ENCODE measurements around the gene SOST. TPM values are rescaled to one million over a fixed set of nuclear protein-coding genes. Genes with fewer than 3 reads are reported as not detected.

The SOST gene
- total RNA-seq, 1 donor from 2014 or later = not detected

GRCh38 chr17:43771463-43771862 is 12.9 kb upstream of the SOST start:
- H3K4me1 Mint-ChIP-seq (ENCODE audit: low read depth, unreplicated experiment) = no peaks in the 10 kb centered on the region
- Histone ChIP-seq H3K79me2 (ENCODE audit: insufficient read depth, low read length) (peaks cover 15% of the 10 kb centered on the region), H3K36me3 (ENCODE audit: insufficient read depth, low read length) (peaks cover 36% of the 10 kb centered on the region), H3K27ac (ENCODE audit: low read depth, low read length) (no peak overlapping the region), H4K20me1 (ENCODE audit: insufficient read depth, low read length) (peaks cover 53% of the 10 kb centered on the region), H3K4me1 (ENCODE audit: insufficient read depth, low read length) (no peaks in the 10 kb centered on the region), H3K9me3 (ENCODE audit: insufficient read depth, low read depth, low read length) (no peaks in the 10 kb centered on the region), H3K9ac (ENCODE audit: low read length) (no peak overlapping the region), H3K4me2 (ENCODE audit: low read length) (no peak overlapping the region), H3K4me3 (ENCODE audit: insufficient read depth, low read depth, low read length) (no peak overlapping the region), H3K27me3 (ENCODE audit: insufficient read depth, low read length) (no peaks in the 10 kb centered on the region), H2AFZ (ENCODE audit: low read depth, low read length) (no peak overlapping the region)
- H3K36me3 Mint-ChIP-seq (ENCODE audit: low read depth, unreplicated experiment) = peaks cover 32% of the 10 kb centered on the region
- DNase-seq (ENCODE audit: low read depth) (no peak), FAIRE-seq (no peak)
- H3K9me3 Mint-ChIP-seq (ENCODE audit: unreplicated experiment) = no peaks in the 10 kb centered on the region
- H3K27ac Mint-ChIP-seq (ENCODE audit: unreplicated experiment) = no peak overlapping the region
- H3K4me3 Mint-ChIP-seq (ENCODE audit: unreplicated experiment) = no peak overlapping the region
- no peak for TF ChIP-seq CTCF (IDR thresholded peaks at IDR 0.05; ENCODE audit: insufficient read depth, low read depth, low read length)
- TF ChIP-seq EZH2 (IDR thresholded peaks at IDR 0.05; ENCODE audit: insufficient read depth, low read length) = no peak
- H3K27me3 Mint-ChIP-seq (ENCODE audit: low read depth, unreplicated experiment) = no peaks in the 10 kb centered on the region

- Mint-ChIP-seq H3K36me3 (ENCODE audit: low read depth, unreplicated experiment) (peaks cover 32% of the 10 kb centered on the region), H3K4me3 (ENCODE audit: unreplicated experiment) (no peak overlapping the region), H3K4me1 (ENCODE audit: low read depth, unreplicated experiment) (no peaks in the 10 kb centered on the region), H3K27ac (ENCODE audit: unreplicated experiment) (no peak overlapping the region), H3K9me3 (ENCODE audit: unreplicated experiment) (no peaks in the 10 kb centered on the region), H3K27me3 (ENCODE audit: low read depth, unreplicated experiment) (no peaks in the 10 kb centered on the region)
- Histone ChIP-seq H3K9me3 (ENCODE audit: insufficient read depth, low read depth, low read length) (no peaks in the 10 kb centered on the region), H3K4me2 (ENCODE audit: low read length) (no peak overlapping the region), H3K4me1 (ENCODE audit: insufficient read depth, low read length) (no peaks in the 10 kb centered on the region), H3K9ac (ENCODE audit: low read length) (no peak overlapping the region), H3K4me3 (ENCODE audit: insufficient read depth, low read depth, low read length) (no peak overlapping the region), H3K27me3 (ENCODE audit: insufficient read depth, low read length) (no peaks in the 10 kb centered on the region), H4K20me1 (ENCODE audit: insufficient read depth, low read length) (peaks cover 49% of the 10 kb centered on the region), H2AFZ (ENCODE audit: low read depth, low read length) (no peak overlapping the region), H3K79me2 (ENCODE audit: insufficient read depth, low read length) (peaks cover 10% of the 10 kb centered on the region), H3K27ac (ENCODE audit: low read depth, low read length) (no peak overlapping the region), H3K36me3 (ENCODE audit: insufficient read depth, low read length) (peaks cover 36% of the 10 kb centered on the region)
- TF ChIP-seq CTCF (IDR thresholded peaks at IDR 0.05; ENCODE audit: insufficient read depth, low read depth, low read length) (no peak), EZH2 (IDR thresholded peaks at IDR 0.05; ENCODE audit: insufficient read depth, low read length) (no peak)
- DNase-seq (ENCODE audit: low read depth) (no peak), FAIRE-seq (no peak)
These were observed 12.4 kb upstream of the SOST start for GRCh38 chr17:43770957-43771356.

GRCh38 chr17:43769859-43770258 is 11.3 kb upstream of the SOST start:
- no peaks in the 10 kb centered on the region for H3K27me3 Mint-ChIP-seq (ENCODE audit: low read depth, unreplicated experiment)

More at GRCh38 chr17:43769859-43770258, 11.3 kb upstream of the SOST start:
- no peak overlapping the region for H3K9ac ChIP-seq (ENCODE audit: low read length)
- TF ChIP-seq CTCF (IDR thresholded peaks at IDR 0.05; ENCODE audit: insufficient read depth, low read depth, low read length) (no peak), EZH2 (IDR thresholded peaks at IDR 0.05; ENCODE audit: insufficient read depth, low read length) (no peak)
- Mint-ChIP-seq H3K27ac (ENCODE audit: unreplicated experiment) (no peak overlapping the region), H3K9me3 (ENCODE audit: unreplicated experiment) (no peaks in the 10 kb centered on the region), H3K4me1 (ENCODE audit: low read depth, unreplicated experiment) (no peaks in the 10 kb centered on the region), H3K4me3 (ENCODE audit: unreplicated experiment) (no peak overlapping the region), H3K36me3 (ENCODE audit: low read depth, unreplicated experiment) (peaks cover 28% of the 10 kb centered on the region)
- peaks cover 36% of the 10 kb centered on the region for H3K36me3 ChIP-seq (ENCODE audit: insufficient read depth, low read length)
- H3K4me2 ChIP-seq (ENCODE audit: low read length) = no peak overlapping the region
- H3K27ac ChIP-seq (ENCODE audit: low read depth, low read length) = no peak overlapping the region
- peaks cover 41% of the 10 kb centered on the region for H4K20me1 ChIP-seq (ENCODE audit: insufficient read depth, low read length)
- no peak overlapping the region for H2AFZ ChIP-seq (ENCODE audit: low read depth, low read length)
- no peaks in the 10 kb centered on the region for H3K9me3 ChIP-seq (ENCODE audit: insufficient read depth, low read depth, low read length)
- peaks cover 1% of the 10 kb centered on the region for H3K79me2 ChIP-seq (ENCODE audit: insufficient read depth, low read length)
- no peaks in the 10 kb centered on the region for H3K27me3 ChIP-seq (ENCODE audit: insufficient read depth, low read length)
- no peak for FAIRE-seq
- H3K4me1 ChIP-seq (ENCODE audit: insufficient read depth, low read length) = no peaks in the 10 kb centered on the region
- H3K4me3 ChIP-seq (ENCODE audit: insufficient read depth, low read depth, low read length) = no peak overlapping the region
- DNase-seq (ENCODE audit: low read depth) = no peak
